Endometrial microvascular endothelial cells (primary cell): ENCODE results near the gene EXT2. TPM values are rescaled to one million over a fixed set of nuclear protein-coding genes. Genes with fewer than 3 reads are reported as not detected.

Source experiments
- in situ Hi-C: cut with HindIII; loops from 2 replicates; pipeline ENCODE4 v1.10.0; 2017; ENCODE audit warnings: low sequenced_read_pairs, low pct_unique_long_range_greater_than_20kb; ENCODE audit errors: inconsistent ontology term
- total RNA-seq: library from RNA; depleted of rRNA; stranded (reverse); fragments of >200 nt; gene quantifications from one replicate; pipeline ENCODE4 v1.2.3, GENCODE V29; 2015; ENCODE audit errors: inconsistent ontology term

The EXT2 gene
- total RNA-seq, 1 donor from 2014 or later = 97.4 TPM

- in situ Hi-C loops = no loop called here
These were observed 124.6 kb downstream of the EXT2 start for GRCh38 chr11:44219830-44220796.

- in situ Hi-C loops = no loop called here
These were observed 126.0 kb downstream of the EXT2 start for GRCh38 chr11:44221456-44221855.

- in situ Hi-C loops = no loop called here
These were observed 126.5 kb downstream of the EXT2 start for GRCh38 chr11:44221992-44222391.

GRCh38 chr11:44223238-44223637 lies 127.8 kb downstream of the EXT2 start:
- in situ Hi-C loops = no loop called here

- in situ Hi-C loops = no loop called here
These were observed 129.5 kb downstream of the EXT2 start for GRCh38 chr11:44224867-44225501.

- in situ Hi-C loops = no loop called here
These were observed 131.0 kb downstream of the EXT2 start for GRCh38 chr11:44226490-44226889.

- in situ Hi-C loops = no loop called here
These were observed 131.5 kb downstream of the EXT2 start for GRCh38 chr11:44226945-44227344.

GRCh38 chr11:44228379-44228778 lies 132.9 kb downstream of the EXT2 start:
- in situ Hi-C loops = no loop called here

GRCh38 chr11:44229098-44229497 lies 133.6 kb downstream of the EXT2 start:
- in situ Hi-C loops = no loop called here

- in situ Hi-C loops = no loop called here
These were observed 134.1 kb downstream of the EXT2 start for GRCh38 chr11:44229624-44230023.

GRCh38 chr11:44235765-44236201 lies 140.3 kb downstream of the EXT2 start:
- in situ Hi-C loops = no loop called here

- in situ Hi-C loops = no loop called here
These were observed 140.8 kb downstream of the EXT2 start for GRCh38 chr11:44236296-44236695.

- in situ Hi-C loops = no loop called here
These were observed 141.7 kb downstream of the EXT2 start for GRCh38 chr11:44237156-44237555.

- in situ Hi-C loops = no loop called here
These were observed 146.4 kb downstream of the EXT2 start for GRCh38 chr11:44241851-44242250.

- in situ Hi-C loops = no loop called here
These were observed 147.6 kb downstream of the EXT2 start for GRCh38 chr11:44243086-44243485.

GRCh38 chr11:44243595-44244343 lies 148.3 kb downstream of the EXT2 start:
- in situ Hi-C loops = no loop called here

- in situ Hi-C loops = no loop called here
These were observed 149.3 kb downstream of the EXT2 start for GRCh38 chr11:44244639-44245310.

- in situ Hi-C loops = no loop called here
These were observed 151.2 kb downstream of the EXT2 start for GRCh38 chr11:44246726-44247125.

- in situ Hi-C loops = no loop called here
These were observed 152.0 kb downstream of the EXT2 start for GRCh38 chr11:44247508-44247907.
